GM19025 (cell line): ENCODE measurements around the gene BMPR1A.
"Not testable (repeated sequence)": the region's sequence is repeated elsewhere in the genome, so short reads cannot be mapped to it uniquely, and the experiment has no call there.

ENCODE experiments used
- ATAC-seq: cut with Tn5 transposase; IDR thresholded peaks from one replicate; pipeline ENCODE4 v1.9.1; 2021; ENCODE audit warnings: mild to moderate bottlenecking, low read depth, moderate library complexity; ENCODE audit not compliant: unreplicated experiment

Gene BMPR1A

DNA sequence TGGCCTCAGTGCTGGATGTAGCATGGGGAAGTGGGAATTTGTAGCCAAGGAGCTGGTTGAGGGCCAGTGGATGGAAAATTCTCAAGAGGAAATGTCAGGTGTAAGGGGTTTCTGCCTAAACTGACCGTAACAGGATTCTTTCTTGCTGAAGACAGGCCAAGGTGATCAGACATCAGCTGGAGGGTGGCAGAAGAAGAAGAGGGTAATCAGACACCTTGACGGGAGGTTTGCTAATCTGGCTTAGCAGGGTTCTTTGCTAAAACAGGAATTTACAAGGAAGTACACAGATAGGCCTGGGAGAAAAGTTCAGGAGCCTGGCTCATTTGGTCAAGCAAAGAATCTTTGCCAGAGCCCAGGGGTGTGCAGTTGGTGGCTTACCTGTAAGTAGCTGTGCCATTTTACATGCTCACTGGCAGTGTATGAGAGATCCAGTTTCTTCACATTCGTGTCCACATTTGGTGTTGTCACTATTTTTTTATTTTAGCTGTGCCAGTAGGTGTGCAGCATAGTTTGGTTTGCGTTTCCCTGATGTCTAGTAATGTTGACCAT lies 73.7 kb downstream of the BMPR1A start:
- ATAC-seq, result no peak

DNA sequence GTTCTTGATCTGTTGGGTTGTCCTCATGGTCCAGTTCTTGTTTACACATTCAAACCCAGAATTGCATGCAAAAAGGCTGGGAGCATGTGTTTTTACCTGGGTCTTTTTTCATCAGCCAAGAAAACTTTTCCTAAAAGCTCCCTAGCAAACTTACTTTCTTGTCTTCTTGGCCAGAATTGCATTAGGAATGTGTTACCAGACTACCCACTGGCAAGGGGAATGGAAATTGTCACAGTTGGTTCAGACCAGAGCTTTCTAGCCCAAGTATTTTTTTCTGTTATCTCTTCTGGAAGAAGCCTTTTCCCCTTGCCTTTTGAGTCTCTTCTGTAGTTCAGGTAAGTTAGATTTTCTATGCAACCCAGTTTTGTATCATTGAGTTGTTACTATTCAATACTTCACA lies 77.5 kb downstream of the BMPR1A start:
- no peak for ATAC-seq

DNA sequence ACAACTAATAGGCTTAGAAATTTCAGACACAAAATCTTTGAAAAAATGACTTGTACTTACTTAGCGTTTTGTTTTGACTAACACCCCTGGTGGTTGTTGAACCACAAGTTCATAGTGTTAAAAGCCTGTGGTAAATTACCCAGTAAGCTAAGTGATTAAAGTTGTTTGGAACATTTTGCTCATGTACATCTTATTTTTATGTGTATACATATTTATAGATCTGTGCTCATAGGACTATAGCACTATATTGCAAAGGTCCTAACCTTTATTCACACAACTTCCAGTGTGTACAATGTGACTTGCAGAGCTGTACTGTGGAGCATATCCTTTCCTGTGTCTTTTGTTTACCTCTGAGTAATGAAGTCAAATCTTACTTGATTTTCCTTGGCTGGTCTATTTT lies 79.6 kb downstream of the BMPR1A start:
- ATAC-seq, result no peak

DNA sequence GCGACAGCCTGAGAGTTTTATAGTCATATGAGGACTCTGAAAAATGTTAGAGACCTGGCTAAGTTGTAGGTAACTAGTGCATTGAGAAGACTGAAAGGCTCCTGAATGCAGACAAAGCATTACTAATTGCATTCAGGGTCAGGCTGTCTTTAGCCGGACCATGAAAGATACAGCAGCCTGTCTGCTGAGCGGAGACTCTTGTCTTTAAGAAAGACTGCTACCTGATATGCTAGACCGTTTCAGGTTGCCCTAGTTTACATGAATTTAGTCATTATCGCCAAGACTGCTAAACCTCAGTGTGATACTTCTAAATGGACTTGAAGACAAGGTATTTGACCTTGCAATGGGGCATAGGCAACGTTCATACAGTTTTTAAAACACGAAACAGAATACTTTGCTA lies 81.2 kb downstream of the BMPR1A start:
- no peak for ATAC-seq

DNA sequence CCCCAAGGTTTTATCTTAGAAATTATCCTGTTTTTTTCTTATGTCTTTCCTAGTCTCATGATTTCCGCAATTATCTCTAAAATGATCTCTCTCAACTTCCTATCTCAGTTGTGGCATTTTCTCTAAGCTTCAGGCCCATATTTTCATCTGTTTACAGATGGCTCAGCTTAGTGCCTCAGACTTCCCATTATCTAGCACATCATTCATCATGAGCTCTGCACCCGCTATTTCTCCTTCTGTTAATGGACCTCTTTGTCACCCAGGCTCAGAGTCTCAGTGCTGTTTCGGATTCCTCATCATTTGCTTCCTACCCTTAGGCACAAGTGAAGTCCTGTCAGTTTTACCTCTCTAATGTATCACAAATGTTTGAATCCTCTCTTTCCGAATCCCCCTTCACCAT lies 84.1 kb downstream of the BMPR1A start:
- no peak for ATAC-seq

DNA sequence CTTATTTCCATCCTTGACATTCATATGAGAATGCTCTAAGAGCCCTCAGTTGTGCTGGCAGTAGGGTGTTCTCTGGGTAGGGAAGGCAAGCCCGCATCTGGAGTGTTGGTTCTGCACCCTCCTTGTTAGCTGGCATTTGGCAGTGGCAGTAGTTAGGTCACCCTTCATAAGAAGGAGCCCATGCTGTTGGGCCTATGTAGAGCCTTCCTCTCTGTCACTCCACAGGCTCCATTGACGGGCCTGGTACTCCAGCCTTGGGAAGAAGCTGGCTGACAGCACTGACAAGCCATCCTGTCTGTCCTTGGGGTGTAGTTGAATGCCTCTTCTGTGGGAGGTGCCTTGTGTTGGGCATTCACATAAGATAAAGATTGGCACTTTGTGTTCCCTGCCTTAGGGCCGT lies 89.7 kb downstream of the BMPR1A start:
- no peak for ATAC-seq

DNA sequence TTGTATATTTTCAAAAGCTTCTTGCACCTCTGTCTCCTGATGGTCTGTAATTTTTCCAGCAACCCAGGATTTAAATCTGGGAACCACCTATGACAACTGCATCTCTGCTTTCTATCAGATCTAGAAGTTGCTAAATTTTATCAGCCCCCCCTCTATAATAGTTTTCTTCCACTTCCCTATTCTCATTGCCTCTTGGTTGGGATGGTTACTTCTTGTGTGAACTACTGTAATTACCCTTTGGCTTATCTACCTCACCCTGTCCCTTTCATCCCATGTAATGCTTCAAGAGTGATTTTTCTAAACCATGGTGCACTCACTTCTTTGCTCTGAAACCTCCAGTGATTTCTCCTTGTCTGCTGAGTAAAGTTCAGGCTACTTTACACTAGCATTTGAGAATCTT lies 92.3 kb downstream of the BMPR1A start:
- ATAC-seq, result no peak

DNA sequence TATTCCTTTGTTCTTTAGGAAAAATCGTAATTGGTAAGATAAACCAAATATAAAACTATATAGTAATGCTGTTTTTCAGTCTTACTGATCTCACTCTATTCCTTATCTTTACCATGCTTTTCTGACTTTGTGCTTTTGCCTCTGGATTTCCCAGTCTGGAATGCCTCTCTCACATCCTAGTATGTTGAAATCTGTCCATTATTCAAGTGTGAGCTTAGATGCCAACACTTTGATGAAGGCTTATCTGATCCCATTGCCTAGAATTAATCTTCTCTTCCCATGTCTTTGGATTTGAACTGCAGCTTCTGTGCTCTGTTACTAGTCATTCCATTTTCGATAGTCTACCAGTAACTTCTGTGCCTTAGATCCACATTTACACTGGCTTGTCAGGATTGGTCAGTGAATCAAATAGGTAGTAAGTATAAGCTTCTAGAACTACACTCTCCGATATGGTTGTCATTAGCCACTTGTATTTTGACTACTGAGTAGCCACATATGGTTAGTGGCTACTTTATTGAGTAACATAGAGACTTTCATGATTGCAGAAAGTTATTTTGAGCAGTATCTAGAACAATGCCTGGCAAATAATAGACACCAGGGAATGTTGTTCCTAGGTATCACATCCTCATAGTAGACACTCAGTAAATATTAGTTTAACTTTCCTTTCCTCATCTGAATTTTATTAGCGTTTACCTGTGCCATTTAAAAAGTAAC lies 92.9 kb downstream of the BMPR1A start:
- peak; percentile 67 for ATAC-seq

DNA sequence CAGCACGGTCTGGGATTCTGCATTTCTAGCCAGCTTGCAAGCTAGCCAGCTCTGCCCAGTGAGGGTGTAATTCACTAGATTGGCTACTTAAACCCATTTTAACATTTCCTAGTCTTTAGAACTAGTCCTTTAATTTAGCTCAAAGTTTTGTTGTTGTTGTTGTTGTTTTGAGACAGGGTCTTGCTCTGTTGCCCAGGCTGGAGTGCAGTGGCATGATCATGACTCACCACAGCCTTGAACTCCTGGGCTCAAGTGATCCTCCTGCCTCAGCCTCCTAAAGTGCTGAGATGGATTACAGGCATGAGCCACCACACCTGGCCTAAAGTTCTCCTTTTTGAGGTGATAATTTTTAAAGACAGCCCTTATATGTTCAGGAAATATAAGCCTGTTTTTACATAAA lies 94.1 kb downstream of the BMPR1A start:
- no peak for ATAC-seq

DNA sequence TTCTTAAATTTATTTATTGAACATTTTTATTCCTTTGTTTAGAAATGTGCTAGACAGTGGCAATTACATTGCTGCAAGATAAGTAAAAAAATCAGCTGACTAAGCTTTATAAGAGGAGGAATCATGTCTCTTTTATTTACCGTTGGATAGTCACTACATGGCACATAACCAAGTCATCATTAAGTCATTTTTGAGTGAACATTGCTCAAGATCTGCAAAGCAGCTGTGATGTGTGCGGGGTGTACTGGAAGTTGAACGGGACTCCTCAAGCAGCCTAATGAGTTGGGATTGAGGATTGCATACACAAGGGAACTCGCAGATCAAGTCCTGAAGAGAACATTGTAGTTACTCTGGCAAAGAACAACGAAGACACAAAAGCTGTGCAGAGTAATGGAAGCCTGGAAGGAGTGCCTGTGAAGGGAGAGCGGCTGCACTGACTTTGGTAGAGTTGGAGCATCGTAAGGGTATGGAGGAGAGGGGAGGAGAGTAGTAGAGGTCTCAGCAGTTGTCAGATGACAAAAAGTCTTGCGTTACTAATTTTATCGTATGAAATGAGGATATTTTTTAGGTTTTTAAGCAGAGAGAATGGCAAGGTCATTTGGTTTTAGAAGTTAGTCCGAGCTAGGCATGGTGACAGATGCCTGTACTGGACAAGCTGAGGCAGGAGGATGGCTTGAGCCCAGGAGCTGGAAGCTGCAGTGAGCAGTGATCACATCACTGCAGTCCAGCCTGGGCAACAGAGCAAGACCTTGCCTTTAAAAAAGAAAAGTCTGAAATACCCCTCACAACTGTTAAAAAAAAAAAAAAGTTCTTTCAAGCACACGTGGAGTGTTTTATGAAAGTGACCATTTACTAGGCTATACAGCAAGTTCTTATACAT lies 95.1 kb downstream of the BMPR1A start:
- ATAC-seq, result no peak

DNA sequence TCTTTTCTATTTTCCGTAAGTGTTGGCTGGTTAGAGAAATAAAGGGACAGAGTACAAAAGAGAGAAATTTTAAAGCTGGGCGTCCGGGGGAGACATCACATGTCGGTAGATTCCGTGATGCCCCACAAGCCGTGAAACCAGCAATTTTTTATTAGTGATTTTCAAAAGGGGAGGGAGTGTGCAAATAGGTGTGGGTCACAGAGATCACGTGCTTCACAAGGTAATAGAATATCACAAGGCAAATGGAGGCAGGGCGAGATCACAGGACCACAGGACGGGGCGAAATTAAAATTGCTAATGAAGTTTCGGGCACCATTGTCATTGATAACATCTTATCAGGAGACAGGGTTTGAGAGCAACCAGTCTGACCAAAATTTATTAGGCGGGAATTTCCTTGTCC lies 97.2 kb downstream of the BMPR1A start:
- not testable (repeated sequence) for ATAC-seq

DNA sequence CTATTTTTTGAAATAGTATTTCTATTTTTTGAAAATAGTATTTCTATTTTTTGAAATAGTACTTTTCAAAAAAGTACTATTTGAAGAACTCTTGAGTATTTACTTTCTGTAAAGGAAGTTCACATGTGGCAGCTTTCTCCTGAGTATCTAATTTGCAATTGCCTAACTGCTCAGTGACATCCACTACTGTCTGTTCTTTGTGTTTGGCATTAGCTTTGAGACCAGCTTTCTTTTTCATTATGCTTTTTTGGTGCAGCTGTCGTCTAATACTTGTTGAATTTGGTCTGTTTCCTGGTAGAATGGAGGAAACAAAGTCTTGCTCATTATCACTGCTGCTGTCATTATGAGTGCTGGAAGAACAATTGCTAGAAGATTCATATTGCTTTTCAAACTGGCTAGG lies 99.1 kb downstream of the BMPR1A start:
- ATAC-seq, result no peak

DNA sequence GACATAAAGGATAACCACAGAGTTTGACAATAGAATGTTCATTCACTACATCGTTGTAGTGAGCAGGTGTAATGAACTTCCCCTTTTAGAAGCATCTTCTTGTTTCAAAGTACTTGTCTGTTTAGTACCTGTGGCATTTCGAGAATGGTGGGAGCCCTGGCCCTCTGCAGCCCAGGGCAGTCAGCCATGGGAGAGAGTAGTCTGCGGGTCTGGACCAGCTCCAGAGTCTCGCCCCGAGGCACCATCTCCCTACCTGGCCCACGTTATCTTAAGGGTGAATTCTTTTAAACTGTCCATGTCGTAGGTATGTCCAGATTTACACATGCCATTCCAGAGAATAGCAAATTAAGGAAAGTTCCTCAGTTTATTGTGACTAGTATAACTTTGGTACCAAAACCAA lies 99.7 kb downstream of the BMPR1A start:
- ATAC-seq, result no peak

DNA sequence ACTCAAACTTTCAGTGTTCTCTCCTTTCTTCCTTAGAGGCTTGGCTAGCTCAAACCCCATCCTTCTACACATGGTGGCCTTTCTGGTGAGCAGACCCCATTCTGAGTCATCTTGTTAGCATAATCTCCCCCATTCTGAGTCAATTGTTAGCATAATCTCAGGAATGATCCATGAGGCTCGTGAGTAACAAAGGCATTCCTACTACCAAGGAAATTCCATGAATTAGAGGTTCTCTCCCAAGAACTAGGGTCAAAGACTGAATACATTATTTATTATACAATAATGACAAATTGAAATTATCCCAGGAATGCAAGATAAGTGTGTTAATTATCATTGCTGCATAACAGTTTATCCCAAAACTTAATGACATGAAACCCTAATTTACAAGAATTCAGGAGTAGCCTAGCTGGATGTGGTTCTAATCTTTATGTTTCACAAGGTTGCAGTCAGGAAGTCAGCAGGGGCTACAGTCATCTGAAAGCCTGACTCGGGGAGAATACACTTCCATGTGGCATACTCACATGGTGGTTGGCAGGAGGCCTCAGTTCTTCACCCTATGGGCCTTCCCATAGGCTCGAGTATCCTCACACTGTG lies 100.8 kb downstream of the BMPR1A start:
- ATAC-seq, result no peak

DNA sequence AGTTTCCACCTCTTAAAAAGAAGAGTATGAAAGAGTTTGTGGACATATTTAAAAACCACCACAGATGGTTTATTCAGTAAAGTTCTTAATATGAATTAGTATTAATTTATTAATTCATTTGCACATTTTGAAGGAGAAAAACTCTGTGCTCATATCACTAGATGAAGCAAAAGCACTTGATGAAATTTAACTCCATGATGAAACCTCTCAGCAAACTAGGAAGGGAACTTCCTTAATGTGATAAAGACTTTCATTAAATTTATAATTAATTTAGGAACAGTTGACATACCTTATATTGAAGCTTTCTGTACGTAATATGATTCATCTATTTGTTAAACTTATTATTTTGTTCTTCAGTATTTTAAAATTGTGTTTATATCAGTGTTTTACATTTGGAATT lies 101.6 kb downstream of the BMPR1A start:
- no peak for ATAC-seq

DNA sequence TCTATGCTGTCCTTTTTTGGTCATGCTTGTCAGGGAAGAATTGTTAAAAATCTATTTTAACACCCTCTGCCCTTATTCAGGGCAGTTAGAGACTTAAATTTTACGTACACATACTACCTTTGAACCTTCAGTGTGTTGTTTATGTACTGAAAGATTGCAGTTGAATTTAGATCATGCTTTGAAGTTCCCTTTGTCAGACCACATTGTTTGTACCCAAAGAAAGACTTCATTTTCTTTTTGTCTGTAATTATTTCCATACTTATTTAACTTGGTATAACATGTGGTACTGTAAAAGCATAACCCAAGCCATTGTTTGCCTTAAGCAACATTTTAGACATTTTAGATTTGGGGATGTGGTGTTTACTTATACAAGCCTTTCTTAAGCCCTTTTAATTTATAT lies 104.9 kb downstream of the BMPR1A start:
- no peak for ATAC-seq

DNA sequence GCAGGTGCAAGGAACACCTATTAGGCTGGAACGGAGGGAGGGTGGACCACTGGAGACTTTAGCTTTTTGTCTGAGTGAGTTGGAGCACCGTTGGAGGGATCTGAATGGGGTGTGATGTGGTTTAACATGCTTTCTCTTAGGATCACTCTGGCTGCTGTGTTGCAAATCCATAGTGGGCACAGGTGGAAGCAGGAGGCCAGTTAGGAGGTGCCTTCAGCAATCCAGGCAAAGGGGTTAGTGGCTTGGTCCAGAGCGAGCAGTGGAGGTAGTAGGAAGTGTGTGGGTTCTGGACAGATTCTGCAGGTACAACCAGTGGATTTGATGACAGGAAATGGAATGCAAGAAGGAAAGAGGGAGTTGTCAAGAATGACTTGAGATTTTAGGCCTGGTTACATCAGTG lies 106.0 kb downstream of the BMPR1A start:
- no peak for ATAC-seq

DNA sequence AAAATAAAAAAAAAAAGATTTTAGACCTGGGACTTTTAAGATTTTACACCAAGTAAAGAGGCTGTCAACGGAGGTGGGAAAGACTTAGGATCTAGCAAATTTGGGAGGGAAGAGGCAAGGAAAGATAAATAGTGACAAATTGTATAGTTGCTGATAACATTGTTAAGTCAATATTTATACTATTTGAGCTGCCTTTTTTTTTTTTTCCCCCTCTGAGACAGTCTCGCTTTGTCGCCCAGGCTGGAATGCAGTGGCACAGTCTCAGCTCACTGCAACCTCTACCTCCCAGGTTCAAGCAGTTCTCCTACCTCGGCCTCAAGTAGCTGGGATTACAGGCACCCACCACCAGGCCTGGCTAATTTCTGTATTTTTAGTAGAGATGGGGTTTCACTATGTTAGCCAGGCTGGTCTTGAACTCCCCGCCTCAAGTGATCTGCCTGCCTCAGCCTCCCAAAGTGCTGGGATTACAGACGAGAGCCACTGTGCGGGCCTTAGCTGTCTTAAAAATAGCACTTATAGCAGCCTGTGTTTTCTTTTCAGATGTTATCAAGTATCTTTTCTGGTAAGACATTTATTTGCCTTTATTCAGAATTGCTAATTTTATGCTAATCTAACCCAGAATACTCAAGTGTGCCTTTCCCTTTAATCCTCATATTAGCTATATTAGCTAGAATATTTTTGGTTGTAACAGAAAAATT lies 106.5 kb downstream of the BMPR1A start:
- ATAC-seq, result no peak

DNA sequence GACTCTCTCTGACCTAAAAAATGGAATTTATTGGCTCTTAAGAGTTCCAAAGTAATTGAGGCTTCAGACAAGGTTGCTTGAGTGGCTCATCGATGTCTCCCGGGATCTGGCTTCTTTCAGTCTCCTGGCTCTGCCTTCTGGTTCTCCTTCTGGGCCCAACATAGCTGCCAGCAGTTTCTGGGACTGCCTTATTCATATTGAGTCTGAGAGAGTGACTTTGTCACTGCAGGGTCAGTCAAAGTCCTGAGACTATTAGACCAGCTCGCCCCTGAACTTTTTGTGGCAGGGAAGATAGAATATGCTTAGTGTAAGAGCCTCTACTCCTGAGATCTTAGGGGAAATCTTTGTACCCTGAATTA lies 107.0 kb downstream of the BMPR1A start:
- ATAC-seq, result no peak

DNA sequence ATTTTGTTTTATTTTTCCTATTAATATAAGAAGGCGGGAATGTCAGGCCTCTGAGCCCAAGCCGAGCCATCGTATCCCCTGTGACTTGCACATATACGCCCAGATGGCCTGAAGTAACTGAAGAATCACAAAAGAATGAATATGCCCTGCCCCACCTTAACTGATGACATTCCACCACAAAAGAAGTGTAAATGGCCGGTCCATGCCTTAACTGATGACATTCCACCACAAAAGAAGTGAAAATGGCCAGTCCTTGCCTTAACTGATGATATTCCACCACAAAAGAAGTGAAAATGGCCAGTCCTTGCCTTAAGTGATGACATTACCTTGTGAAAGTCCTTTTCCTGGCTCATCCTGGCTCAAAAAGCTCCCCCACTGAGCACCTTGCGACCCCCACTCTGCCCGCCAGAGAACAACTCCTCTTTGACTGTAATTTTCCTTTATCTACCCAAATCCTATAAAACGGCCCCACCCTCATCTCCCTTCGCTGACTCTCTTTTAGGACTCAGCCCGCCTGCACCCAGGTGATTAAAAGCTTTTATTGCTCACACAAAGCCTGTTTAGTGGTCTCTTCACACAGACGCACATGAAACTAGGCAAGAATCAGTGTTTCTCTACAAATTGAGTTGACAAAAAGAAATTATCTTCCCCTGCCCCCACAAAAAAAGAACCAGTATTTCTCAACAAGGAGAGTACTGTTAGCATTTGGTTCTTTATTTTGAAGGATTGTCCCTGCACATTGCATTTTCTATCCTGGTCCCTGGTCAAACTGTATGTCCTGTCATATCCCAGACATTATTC lies 108.8 kb downstream of the BMPR1A start:
- not testable (repeated sequence) for ATAC-seq
